Right cardiac atrium (tissue), 5 donors: ENCODE data around the gene TEAD4. TPM values are rescaled to one million over a fixed set of nuclear protein-coding genes. Genes with fewer than 3 reads are reported as not detected.
A peak's percentile ranks its signal among the peaks of the same experiment; 100 is the strongest.

Experiments used
- ATAC-seq, 2 donors: fragments of 200-7000 bp; cut with Tn5 transposase; one replicate each; pipeline versions ENCODE4 v1.8.0 to v1.9.1; 2020; ENCODE audit warnings: moderate library complexity in 2 of 2, mild to moderate bottlenecking in 1 of 2
- DNase-seq, 3 donors: peaks; one replicate each; pipeline ENCODE4 v3.0.0-alpha.2; 2020
- H3K27ac ChIP-seq: one replicate; pipeline ENCODE4 v1.5.1; 2013; ENCODE audit warnings: mild to moderate bottlenecking, low read length, control low read depth, moderate library complexity
- H3K27me3 ChIP-seq: one replicate; pipeline ENCODE4 v1.6.1; 2013; ENCODE audit not compliant: control insufficient read depth, insufficient read depth
- H3K4me1 ChIP-seq: one replicate; pipeline ENCODE4 v1.6.1; 2013; ENCODE audit warnings: low read length; ENCODE audit not compliant: control insufficient read depth, insufficient read depth
- H3K4me3 ChIP-seq: one replicate; pipeline ENCODE4 v1.5.1; 2013; ENCODE audit warnings: low read length, control low read depth
- H3K9me3 ChIP-seq: one replicate; pipeline ENCODE4 v1.6.1; 2013; ENCODE audit warnings: low read length; ENCODE audit not compliant: control insufficient read depth
- WGBS: extraction: QIAGEN DNeasy Blood & Tissue Kit; methylation state at CpG from one replicate; pipeline ENCODE4 v1.1.7; 2013; 5-methylcytosine and 5-hydroxymethylcytosine counted together
- intact Hi-C, 4 donors: fragments of 100-400 bp; cut with DNase I; formaldehyde crosslinking; loops; one replicate each; pipeline versions ENCODE4 v1.11.0 to v1.14.0; 2022 to 2023
- polyA plus RNA-seq: library from polyadenylated mRNA; stranded (reverse); fragments of 200-250 nt; gene quantifications from one replicate; pipeline ENCODE4 v1.2.3, GENCODE V29; 2013
- total RNA-seq, 4 donors: library from RNA; stranded (reverse); fragmentation: NEBNext Ultra II Directional; extraction: Animal tissue kit (Norgen Biotek cat#: 25700); gene quantifications; one replicate each; pipeline ENCODE4 v1.2.1, GENCODE V29; 2021
- donor health status: healthy with polysubstance abuse.
- donor health status: DM: no; HTN: yes; CAD: no.
- donor health status: DM: no; HTN: no; CAD: no.
- donor health status: DM: no; HTN: yes; CAD: no; lungs with severe emphysema.
- donor health status: DM: yes; HTN: yes; CAD: no.

The TEAD4 gene
- total and polyA plus RNA-seq, 5 donors, result 9.6 to 22.9 (median 11.6) TPM

DNA sequence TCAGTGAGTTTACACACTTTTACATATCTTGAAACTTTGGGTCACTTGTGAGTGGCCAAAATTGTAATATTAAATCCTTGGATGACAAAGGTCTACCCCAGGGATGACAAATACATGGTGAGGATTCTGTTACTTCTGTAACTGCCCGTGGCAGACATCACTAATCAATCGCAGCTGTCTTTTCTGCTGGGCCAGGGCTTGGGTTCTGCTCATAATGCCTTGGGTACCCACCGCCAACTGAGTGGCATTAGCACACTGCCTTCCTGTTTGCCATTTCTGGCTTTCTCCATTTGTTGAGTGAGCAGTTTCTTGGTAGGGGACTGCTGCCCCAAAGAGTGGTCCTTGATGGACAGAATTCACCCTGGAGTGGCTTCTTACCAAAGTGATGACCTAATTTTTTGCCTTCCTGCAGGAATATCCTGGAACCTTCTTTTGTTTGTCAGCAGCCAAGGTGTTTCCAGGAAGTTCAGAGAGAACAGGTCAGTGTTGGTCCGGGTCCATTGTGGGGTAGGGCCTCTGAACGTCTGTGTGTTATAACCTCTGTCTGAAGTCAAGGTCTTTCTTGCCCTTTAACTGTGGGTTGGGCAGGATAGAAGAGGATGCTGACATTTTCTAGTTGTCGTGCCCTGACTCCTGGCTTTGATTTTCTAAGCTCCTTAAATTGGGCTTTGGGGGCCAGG lies 124.2 kb downstream of the TEAD4 start:
- H3K4me3 ChIP-seq, result no peak overlapping the region
- no peaks in the 10 kb centered on the region for H3K27me3 ChIP-seq
- WGBS, result 67% methylated on average over 6 of the region's 6 CpGs
- ATAC-seq (no peak), DNase-seq (no peak)
- H3K9me3 ChIP-seq, result no peaks in the 10 kb centered on the region
- H3K27ac ChIP-seq, result peak overlapping the region; percentile 14
- intact Hi-C loops, result no loop called here
- peaks cover 38% of the 10 kb centered on the region for H3K4me1 ChIP-seq

DNA sequence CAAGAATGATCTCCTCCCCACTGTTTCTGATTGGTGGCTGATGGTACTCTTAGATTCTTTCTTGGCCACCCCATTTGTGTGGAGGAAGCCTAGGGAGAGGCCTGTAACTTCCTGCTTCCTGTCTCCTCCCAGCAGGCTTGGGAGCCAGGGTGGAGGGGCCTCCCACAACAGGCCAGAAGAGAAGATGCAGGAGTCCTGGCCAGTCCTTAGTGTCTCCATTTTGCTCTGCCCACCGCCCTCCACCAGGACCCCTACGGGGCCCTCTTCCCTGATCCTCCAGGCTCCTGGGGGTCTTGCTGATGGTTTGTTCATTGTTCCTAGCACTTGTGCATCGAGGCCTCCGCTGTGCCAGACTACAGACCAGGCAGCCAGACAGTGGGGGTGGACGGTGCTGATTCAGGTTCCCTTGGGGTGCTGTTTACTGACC lies 124.7 kb downstream of the TEAD4 start:
- no peak overlapping the region for H3K4me3 ChIP-seq
- peak overlapping the region; percentile 56 for H3K27ac ChIP-seq
- ATAC-seq (peak; percentile 71 to 91), DNase-seq (peak in 2 of 3 donors; percentile 44 to 74)
- H3K27me3 ChIP-seq, result no peaks in the 10 kb centered on the region
- peaks cover 38% of the 10 kb centered on the region for H3K4me1 ChIP-seq
- 69% methylated on average over 5 of the region's 5 CpGs for WGBS
- no peaks in the 10 kb centered on the region for H3K9me3 ChIP-seq
- intact Hi-C loops, result no loop called here

DNA sequence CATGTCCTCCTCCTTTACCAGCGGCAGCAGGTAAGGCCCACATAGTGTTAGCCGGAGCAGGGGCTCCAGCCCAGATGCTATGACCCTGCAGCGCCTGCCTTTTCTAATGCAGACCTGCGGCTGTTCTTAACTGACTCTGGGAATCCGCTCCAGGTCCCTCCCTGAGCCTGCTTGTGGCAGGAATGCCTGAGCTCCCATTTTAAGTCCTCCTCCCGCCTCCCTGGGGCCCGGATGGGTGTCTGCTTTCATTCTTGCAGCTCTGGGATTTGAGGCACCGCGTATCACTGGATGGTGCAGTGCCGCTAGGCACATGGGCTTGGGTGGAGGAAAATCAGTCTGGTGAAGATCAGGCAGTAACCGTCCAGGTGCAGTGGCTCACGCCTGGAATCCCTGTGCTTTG lies 125.5 kb downstream of the TEAD4 start:
- intact Hi-C loops, result no loop called here
- Histone ChIP-seq H3K4me3 (no peak overlapping the region), H3K9me3 (no peaks in the 10 kb centered on the region), H3K27ac (no peak overlapping the region), H3K27me3 (no peaks in the 10 kb centered on the region), H3K4me1 (peaks cover 38% of the 10 kb centered on the region)
- peak in 1 of 3 donors; percentile 59 for DNase-seq
- ATAC-seq, result no peak
- WGBS, result 74% methylated on average over 12 of the region's 12 CpGs

DNA sequence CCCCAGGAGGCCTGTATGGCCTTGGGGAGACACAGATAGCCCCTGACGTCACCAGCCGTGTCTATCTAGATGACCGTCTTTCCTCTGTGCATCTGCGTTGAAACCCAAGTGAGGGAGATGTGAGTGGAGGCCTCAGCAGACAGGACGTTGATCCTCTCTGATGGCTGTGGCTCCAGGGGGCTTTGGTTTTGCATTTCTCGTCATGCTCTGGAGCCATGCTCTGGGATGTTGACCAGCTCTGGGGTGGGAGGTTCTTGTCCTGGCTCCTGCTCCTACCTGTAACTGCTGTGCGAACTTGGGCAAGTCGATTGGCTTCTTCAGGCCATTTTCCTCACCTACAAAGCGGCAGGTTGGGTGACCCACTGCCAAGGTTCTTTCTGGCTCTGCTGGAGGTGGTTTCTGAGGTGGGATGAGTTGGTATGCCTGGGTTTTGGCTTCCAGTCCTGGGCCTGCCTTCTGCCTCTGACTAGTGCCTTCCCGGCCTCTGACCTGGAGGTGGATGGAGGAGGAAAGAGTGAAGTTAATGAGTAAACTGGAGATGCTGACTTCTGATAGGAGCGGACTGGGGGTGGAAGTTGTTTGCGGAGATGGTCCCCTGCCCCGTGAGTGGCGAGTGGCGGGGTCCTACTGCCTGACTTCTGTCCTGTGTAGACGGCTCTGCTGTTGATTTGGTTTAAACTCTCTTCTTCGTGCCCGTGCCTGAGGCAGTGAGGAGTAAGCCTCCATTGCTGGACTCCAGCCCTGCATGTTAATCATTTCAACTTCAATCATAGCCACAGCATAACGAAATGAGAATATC lies 126.3 kb downstream of the TEAD4 start:
- Histone ChIP-seq H3K9me3 (no peaks in the 10 kb centered on the region), H3K27me3 (no peaks in the 10 kb centered on the region), H3K4me1 (peaks cover 38% of the 10 kb centered on the region), H3K27ac (peak overlapping the region; percentile 37), H3K4me3 (no peak overlapping the region)
- intact Hi-C loops, result no loop called here
- WGBS, result 73% methylated on average over 19 of the region's 19 CpGs
- ATAC-seq (no peak), DNase-seq (no peak)

DNA sequence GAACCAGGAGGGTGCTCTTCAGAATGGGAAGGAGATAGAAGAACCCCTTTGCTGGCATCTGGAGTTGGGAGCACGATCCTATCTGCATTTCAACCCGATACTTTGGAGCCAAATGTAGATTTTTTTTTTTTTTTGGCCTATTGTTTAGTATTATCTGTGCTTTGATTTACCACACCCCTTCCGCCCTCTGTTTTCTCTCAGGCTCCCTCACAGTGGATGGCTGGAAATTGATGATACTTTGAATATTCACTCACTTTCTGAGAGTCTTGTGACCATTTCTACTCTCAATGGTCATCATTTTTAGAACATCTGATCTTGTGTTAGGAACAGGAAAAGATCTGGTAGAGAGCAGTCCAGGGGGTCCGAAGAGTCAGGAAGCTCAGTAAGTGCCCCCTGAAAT lies 127.0 kb downstream of the TEAD4 start:
- intact Hi-C loops, result no loop called here
- DNase-seq, result no peak
- peak in 1 of 2 donors; percentile 23 for ATAC-seq
- peaks cover 33% of the 10 kb centered on the region for H3K4me1 ChIP-seq
- no peak overlapping the region for H3K4me3 ChIP-seq
- WGBS, result 62% methylated on average over 4 of the region's 4 CpGs
- H3K27ac ChIP-seq, result no peak overlapping the region
- H3K27me3 ChIP-seq, result no peaks in the 10 kb centered on the region
- no peaks in the 10 kb centered on the region for H3K9me3 ChIP-seq

DNA sequence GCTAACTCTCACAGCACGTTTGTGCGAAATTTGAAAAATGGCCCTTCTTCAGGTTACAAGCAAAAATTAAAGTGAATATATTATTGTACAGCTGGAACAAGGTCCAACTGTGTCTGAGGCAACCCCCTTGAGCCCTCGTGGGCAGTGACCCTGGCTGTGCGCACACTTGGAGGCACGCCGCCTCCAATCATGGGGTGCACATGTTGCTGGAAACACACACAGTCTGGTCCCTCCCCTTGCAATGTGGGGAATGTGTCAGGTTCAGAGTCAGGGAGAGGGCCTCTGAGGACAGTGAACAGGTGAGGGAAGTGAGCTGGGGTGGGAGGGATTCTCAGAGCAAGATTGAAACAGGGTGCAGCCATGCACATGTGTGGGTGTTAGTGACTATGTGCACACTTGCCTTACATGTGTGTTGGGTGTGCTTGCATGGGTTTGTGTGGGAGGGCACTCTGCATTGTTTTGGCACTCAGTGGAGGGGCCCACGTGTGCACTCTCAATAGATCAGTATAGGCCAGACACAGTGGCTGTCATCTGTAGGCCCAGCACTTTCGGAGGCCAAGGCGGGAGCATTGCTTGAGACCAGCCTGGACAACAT lies 127.6 kb downstream of the TEAD4 start:
- no peak for ATAC-seq
- intact Hi-C loops, result no loop called here
- WGBS, result 86% methylated on average over 9 of the region's 9 CpGs
- Histone ChIP-seq H3K9me3 (no peaks in the 10 kb centered on the region), H3K4me1 (peaks cover 37% of the 10 kb centered on the region), H3K27ac (no peak overlapping the region), H3K27me3 (no peaks in the 10 kb centered on the region), H3K4me3 (no peak overlapping the region)
- no peak for DNase-seq

DNA sequence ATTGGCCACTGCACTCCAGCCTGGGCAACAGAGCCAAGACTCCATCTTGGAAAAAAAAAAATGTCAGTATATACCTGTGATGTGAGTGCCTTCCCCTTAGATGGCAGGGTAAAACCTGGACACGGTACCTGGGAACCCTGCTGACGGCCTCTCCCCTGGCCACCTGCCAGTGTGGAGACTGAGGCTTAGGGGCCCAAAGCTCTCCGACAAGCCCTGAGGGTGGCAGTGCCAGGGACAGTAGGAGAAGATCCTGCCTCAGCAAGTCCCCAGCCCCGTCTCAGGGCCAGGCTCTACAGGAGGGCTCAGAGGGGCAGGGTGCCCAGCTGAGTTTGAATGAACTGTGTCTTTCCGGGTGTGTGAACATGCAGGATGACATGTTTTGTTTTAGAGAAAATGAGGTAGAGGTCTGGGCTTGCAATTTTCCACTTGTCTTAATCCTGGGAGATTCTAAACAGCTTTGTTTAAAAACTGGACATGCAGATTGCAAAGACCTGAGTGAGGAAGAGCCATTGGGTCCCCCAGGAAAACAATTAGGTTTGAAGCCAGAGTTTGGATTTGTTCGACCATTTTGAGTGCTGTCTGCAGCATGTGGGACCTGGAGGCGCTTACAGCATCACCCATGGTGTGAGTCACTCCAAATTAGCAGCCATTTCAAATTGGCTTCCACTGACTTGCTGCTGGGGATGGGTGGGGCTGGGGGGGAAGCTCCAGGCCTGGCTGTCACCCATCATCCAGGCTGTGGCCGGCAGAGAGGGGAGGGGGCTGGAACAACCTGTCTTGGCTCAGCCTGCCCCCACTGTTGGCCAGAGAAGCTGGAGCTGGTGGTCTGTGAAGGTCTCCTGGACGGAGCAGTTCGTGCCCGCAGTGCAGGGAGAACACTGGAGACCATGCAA lies 128.8 kb downstream of the TEAD4 start:
- Histone ChIP-seq H3K4me1 (peaks cover 35% of the 10 kb centered on the region), H3K27ac (no peak overlapping the region), H3K27me3 (no peaks in the 10 kb centered on the region), H3K9me3 (no peaks in the 10 kb centered on the region), H3K4me3 (no peak overlapping the region)
- no peak for DNase-seq
- WGBS, result 78% methylated on average over 11 of the region's 11 CpGs
- no peak for ATAC-seq
- intact Hi-C loops, result no loop called here

DNA sequence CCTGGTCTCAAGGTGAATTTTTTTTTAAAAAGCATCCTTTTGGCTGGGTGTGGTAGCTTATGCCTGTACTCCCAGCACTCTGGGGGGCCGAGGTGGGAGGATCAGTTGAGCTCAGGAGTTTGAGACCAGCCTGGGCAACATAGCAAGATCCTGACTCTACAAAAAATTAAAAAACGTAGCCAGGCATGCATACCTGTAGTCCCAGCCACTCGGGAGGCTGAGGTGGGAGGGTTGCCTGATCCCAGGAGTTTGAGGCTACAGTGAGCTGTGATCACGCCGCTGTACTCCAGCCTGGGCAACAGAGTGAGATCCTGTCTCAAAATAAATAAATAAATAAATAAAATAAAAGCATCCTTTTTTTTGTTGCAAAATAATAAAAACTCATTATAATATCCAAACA lies 130.4 kb downstream of the TEAD4 start:
- ATAC-seq (no peak), DNase-seq (no peak)
- intact Hi-C loops, result no loop called here

More for the DNA sequence above, 130.4 kb downstream of the TEAD4 start:
- Histone ChIP-seq H3K4me1 (peaks cover 31% of the 10 kb centered on the region), H3K4me3 (no peak overlapping the region), H3K27me3 (no peaks in the 10 kb centered on the region), H3K9me3 (no peaks in the 10 kb centered on the region), H3K27ac (no peak overlapping the region)
- 99% methylated on average over 5 of the region's 5 CpGs for WGBS
